ENCODE results near the gene KIAA0513. TPM values are rescaled to one million over a fixed set of nuclear protein-coding genes. Genes with fewer than 3 reads are reported as not detected.

The KIAA0513 gene
- total and polyA plus RNA-seq, 2 of the 13 experiments (the other 11 are each of a cell fraction or from before 2014, with no cell fraction given): 1.8 TPM

DNA sequence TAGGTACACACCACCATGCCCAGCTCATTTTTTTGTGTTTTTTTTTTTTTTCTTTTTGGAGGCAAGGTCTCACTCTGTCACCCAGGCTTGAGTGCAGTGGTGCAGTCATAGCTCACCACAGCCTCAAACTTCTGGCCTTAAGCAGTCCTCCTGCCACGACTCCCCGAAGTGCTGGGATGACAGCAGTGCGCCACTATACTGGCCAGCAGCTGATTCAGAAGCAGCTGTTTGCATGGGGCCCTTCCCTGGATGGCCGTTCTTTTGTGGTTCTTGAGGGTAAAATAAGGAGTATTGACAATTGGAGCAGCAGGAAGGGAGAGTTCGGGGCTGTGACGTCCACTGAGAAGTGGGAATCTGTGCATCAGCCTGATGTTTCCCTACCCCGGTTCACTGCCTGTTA lies 41.6 kb downstream of the KIAA0513 start (continued):
- TF ChIP-seq ZMAT3 (CRISPR knock-in tag; conservative IDR thresholded peaks at IDR 0.05) (no peak), ZNF737 (CRISPR knock-in tag; IDR thresholded peaks at IDR 0.05; ENCODE audit: borderline replicate concordance) (no peak)
- TF ChIP-seq, protein P1, sequence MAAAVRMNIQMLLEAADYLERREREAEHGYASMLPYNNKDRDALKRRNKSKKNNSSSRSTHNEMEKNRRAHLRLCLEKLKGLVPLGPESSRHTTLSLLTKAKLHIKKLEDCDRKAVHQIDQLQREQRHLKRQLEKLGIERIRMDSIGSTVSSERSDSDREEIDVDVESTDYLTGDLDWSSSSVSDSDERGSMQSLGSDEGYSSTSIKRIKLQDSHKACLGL (CRISPR knock-in tag; IDR thresholded peaks at IDR 0.05): no peak

DNA sequence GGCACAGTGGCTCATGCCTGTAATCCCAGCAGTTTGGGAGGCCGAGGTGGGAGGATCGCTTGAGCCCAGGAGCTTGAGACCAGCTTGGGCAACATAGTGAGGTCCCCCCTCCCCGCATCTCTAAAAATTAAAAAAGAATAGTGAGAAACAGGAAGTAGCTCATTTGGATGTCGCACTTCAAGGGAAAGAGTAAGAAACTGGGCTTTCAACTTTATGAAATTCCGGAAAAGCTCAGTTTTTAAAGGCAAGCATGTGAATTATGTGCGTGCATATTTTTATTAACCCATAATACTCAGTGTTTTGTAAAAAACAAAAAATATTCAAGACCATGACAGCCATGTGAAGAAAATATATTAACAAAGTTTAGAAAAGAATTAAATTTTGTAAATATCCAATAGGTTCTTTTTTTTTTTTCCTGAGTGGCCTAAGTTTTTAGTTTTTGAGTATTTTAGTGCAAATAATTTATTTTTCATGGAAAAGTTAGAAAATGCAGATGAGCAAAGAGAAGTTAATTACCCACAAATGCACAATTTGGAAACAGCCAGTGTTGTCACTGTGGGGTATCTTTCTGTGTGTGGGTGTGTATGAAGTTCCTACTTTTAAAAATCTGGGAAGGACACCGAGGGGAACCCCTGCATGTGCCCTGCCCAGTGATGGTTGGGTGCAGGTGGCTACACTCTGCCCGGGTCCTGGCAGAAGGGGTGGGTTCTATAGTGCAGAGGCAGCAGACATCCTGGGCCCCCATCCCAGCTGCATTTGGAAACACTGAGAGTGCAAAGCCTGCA lies 44.7 kb downstream of the KIAA0513 start:
- Histone ChIP-seq H3K4me1 (ENCODE audit: insufficient read depth, low read length) (no peaks in the 10 kb centered on the region), H2AFZ (ENCODE audit: low read length) (no peak overlapping the region), H3K79me2 (ENCODE audit: insufficient read depth, low read length) (no peaks in the 10 kb centered on the region), H3K9ac (ENCODE audit: insufficient read depth, low read depth, low read length) (no peak overlapping the region), H3K4me3 (replicated peaks in 1 of 3; ENCODE audit: insufficient read depth in 1 of 3, low read depth in 2 of 3, low read length in 3 of 3) (no peak overlapping the region), H3K27ac (ENCODE audit: extremely low read length, insufficient read depth, low read length) (no peak overlapping the region), H3K27me3 (ENCODE audit: control insufficient read depth in 1 of 2, insufficient read depth in 2 of 2, low read length in 2 of 2) (peaks cover 1 to 3% of the 10 kb centered on the region in 2 experiments; a peak in 2 of 5 replicates), H4K20me1 (ENCODE audit: insufficient read depth, low read length) (no peaks in the 10 kb centered on the region), H3K36me3 (replicated peaks in 1 of 2; ENCODE audit: control insufficient read depth in 1 of 2, insufficient read depth in 2 of 2, low read length in 2 of 2) (no peaks in the 10 kb centered on the region), H3K9me3 (ENCODE audit: low read length) (no peaks in the 10 kb centered on the region), H3K4me2 (ENCODE audit: low read depth, low read length) (no peak overlapping the region)
- FAIRE-seq (no peak), DNase-seq (ENCODE audit: low spot score) (no peak), ATAC-seq (no peak)
- POLR2A ChIA-PET: no interaction called here
- intact Hi-C loops (cut with micrococcal nuclease; ENCODE audit: unreplicated experiment): no loop called here
- in situ Hi-C loops (cut with HindIII; ENCODE audit: extremely low pct_ligation_motif_present, low pct_unique_long_range_greater_than_20kb): no loop called here
- no TSS peak for BruUV-seq (replicated peaks)
- TF ChIP-seq, protein P2, sequence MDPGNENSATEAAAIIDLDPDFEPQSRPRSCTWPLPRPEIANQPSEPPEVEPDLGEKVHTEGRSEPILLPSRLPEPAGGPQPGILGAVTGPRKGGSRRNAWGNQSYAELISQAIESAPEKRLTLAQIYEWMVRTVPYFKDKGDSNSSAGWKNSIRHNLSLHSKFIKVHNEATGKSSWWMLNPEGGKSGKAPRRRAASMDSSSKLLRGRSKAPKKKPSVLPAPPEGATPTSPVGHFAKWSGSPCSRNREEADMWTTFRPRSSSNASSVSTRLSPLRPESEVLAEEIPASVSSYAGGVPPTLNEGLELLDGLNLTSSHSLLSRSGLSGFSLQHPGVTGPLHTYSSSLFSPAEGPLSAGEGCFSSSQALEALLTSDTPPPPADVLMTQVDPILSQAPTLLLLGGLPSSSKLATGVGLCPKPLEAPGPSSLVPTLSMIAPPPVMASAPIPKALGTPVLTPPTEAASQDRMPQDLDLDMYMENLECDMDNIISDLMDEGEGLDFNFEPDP (CRISPR knock-in tag; conservative IDR thresholded peaks at IDR 0.05): no peak
- no peak for TF ChIP-seq SALL1 (CRISPR knock-in tag; IDR thresholded peaks at IDR 0.05)
- 54% methylated on average over 8 of the region's 8 CpGs for WGBS (ENCODE audit: low lambda C conversion rate)
- CTCF ChIA-PET (ENCODE audit: low intra/inter-chr PET ratio, low total read pairs): no interaction called here

All from HepG2 (cell line).